ENCODE measurements around the gene LTN1. TPM values are rescaled to one million over a fixed set of nuclear protein-coding genes. Genes with fewer than 3 reads are reported as not detected.
"Not testable (repeated sequence)": the region's sequence is repeated elsewhere in the genome, so short reads cannot be mapped to it uniquely, and the experiment has no call there.

The LTN1 gene
- total RNA-seq, 2 donors from 2014 or later, result 32.5 to 43.1 TPM

- H3K4me3 Mint-ChIP-seq; ATAC-seq; DNase-seq (ENCODE audit: low spot score); H3K27ac Mint-ChIP-seq; H3K4me1 Mint-ChIP-seq (ENCODE audit: low read depth in 2 of 2); H3K9me3 Mint-ChIP-seq; H3K27me3 Mint-ChIP-seq: not testable (repeated sequence)
- H3K36me3 Mint-ChIP-seq, result peaks cover 23% of the 10 kb centered on the region
These were observed 60.8 kb downstream of the LTN1 start for GRCh38 chr21:28931708-28932372.

GRCh38 chr21:28928578-28929420 lies 63.9 kb downstream of the LTN1 start:
- no peaks in the 10 kb centered on the region for H3K9me3 Mint-ChIP-seq
- H3K27me3 Mint-ChIP-seq, result no peaks in the 10 kb centered on the region
- H3K4me1 Mint-ChIP-seq (ENCODE audit: low read depth in 2 of 2), result peaks cover 0 to 4% of the 10 kb centered on the region in 2 donors
- DNase-seq (ENCODE audit: low spot score), result no peak
- H3K4me3 Mint-ChIP-seq, result no peak overlapping the region
- no peak for ATAC-seq
- H3K36me3 Mint-ChIP-seq, result peaks cover 21% of the 10 kb centered on the region
- H3K27ac Mint-ChIP-seq, result peak overlapping the region in 1 of 2 donors; percentile 50

- no peak overlapping the region for H3K4me3 Mint-ChIP-seq
- no peak overlapping the region for H3K27ac Mint-ChIP-seq
- peaks cover 0 to 2% of the 10 kb centered on the region in 2 donors for H3K4me1 Mint-ChIP-seq (ENCODE audit: low read depth in 2 of 2)
- no peaks in the 10 kb centered on the region for H3K9me3 Mint-ChIP-seq
- DNase-seq (ENCODE audit: low spot score) (no peak), ATAC-seq (no peak)
- H3K36me3 Mint-ChIP-seq, result peaks cover 22% of the 10 kb centered on the region
- no peaks in the 10 kb centered on the region for H3K27me3 Mint-ChIP-seq
These were observed 65.5 kb downstream of the LTN1 start for GRCh38 chr21:28927130-28927529.

GRCh38 chr21:28923439-28923975 lies 69.2 kb downstream of the LTN1 start:
- Mint-ChIP-seq H3K9me3 (no peaks in the 10 kb centered on the region), H3K27me3 (no peaks in the 10 kb centered on the region), H3K4me1 (ENCODE audit: low read depth in 2 of 2) (no peaks in the 10 kb centered on the region), H3K27ac (no peak overlapping the region), H3K36me3 (peaks cover 22% of the 10 kb centered on the region), H3K4me3 (no peak overlapping the region)
- ATAC-seq (no peak), DNase-seq (ENCODE audit: low spot score) (no peak)

GRCh38 chr21:28922368-28922767 lies 70.3 kb downstream of the LTN1 start:
- Mint-ChIP-seq H3K36me3 (peaks cover 22% of the 10 kb centered on the region), H3K9me3 (no peaks in the 10 kb centered on the region), H3K4me1 (ENCODE audit: low read depth in 2 of 2) (no peaks in the 10 kb centered on the region), H3K27ac (no peak overlapping the region), H3K4me3 (no peak overlapping the region), H3K27me3 (no peaks in the 10 kb centered on the region)
- no peak for DNase-seq (ENCODE audit: low spot score)
- no peak for ATAC-seq

- H3K36me3 Mint-ChIP-seq, result no peaks in the 10 kb centered on the region
- no peaks in the 10 kb centered on the region for H3K4me1 Mint-ChIP-seq (ENCODE audit: low read depth in 2 of 2)
- no peak overlapping the region for H3K27ac Mint-ChIP-seq
- DNase-seq (ENCODE audit: low spot score) (no peak), ATAC-seq (no peak)
- no peaks in the 10 kb centered on the region for H3K27me3 Mint-ChIP-seq
- no peaks in the 10 kb centered on the region for H3K9me3 Mint-ChIP-seq
- no peak overlapping the region for H3K4me3 Mint-ChIP-seq
These were observed 76.4 kb downstream of the LTN1 start for GRCh38 chr21:28916150-28916893.

GRCh38 chr21:28913071-28913470 lies 79.6 kb downstream of the LTN1 start:
- H3K4me1 Mint-ChIP-seq (ENCODE audit: low read depth in 2 of 2), result no peaks in the 10 kb centered on the region
- H3K9me3 Mint-ChIP-seq, result no peaks in the 10 kb centered on the region
- ATAC-seq (no peak), DNase-seq (ENCODE audit: low spot score) (no peak)
- no peaks in the 10 kb centered on the region for H3K36me3 Mint-ChIP-seq
- peaks cover 6 to 8% of the 10 kb centered on the region in 2 donors for H3K27me3 Mint-ChIP-seq
- no peak overlapping the region for H3K4me3 Mint-ChIP-seq
- H3K27ac Mint-ChIP-seq, result no peak overlapping the region

GRCh38 chr21:28910280-28910887 lies 82.3 kb downstream of the LTN1 start:
- DNase-seq (ENCODE audit: low spot score) (no peak), ATAC-seq (no peak)
- peaks cover 6 to 8% of the 10 kb centered on the region in 2 donors for H3K27me3 Mint-ChIP-seq
- no peak overlapping the region for H3K27ac Mint-ChIP-seq
- no peaks in the 10 kb centered on the region for H3K36me3 Mint-ChIP-seq
- H3K9me3 Mint-ChIP-seq, result no peaks in the 10 kb centered on the region
- no peak overlapping the region for H3K4me3 Mint-ChIP-seq
- H3K4me1 Mint-ChIP-seq (ENCODE audit: low read depth in 2 of 2), result no peaks in the 10 kb centered on the region

GRCh38 chr21:28908351-28908750 lies 84.3 kb downstream of the LTN1 start:
- Mint-ChIP-seq H3K27ac (no peak overlapping the region), H3K4me3 (no peak overlapping the region), H3K9me3 (no peaks in the 10 kb centered on the region), H3K27me3 (peaks cover 6 to 8% of the 10 kb centered on the region in 2 donors), H3K36me3 (no peaks in the 10 kb centered on the region), H3K4me1 (ENCODE audit: low read depth in 2 of 2) (no peaks in the 10 kb centered on the region)
- no peak for DNase-seq (ENCODE audit: low spot score)
- ATAC-seq, result no peak

GRCh38 chr21:28906841-28907240 lies 85.8 kb downstream of the LTN1 start:
- no peak overlapping the region for H3K4me3 Mint-ChIP-seq
- no peaks in the 10 kb centered on the region for H3K9me3 Mint-ChIP-seq
- no peaks in the 10 kb centered on the region for H3K4me1 Mint-ChIP-seq (ENCODE audit: low read depth in 2 of 2)
- no peak overlapping the region for H3K27ac Mint-ChIP-seq
- ATAC-seq, result no peak
- peaks cover 12 to 13% of the 10 kb centered on the region in 2 donors for H3K27me3 Mint-ChIP-seq
- no peaks in the 10 kb centered on the region for H3K36me3 Mint-ChIP-seq
- DNase-seq (ENCODE audit: low spot score), result no peak

GRCh38 chr21:28906236-28906635 lies 86.4 kb downstream of the LTN1 start:
- Mint-ChIP-seq H3K36me3 (no peaks in the 10 kb centered on the region), H3K27ac (no peak overlapping the region)

GRCh38 chr21:28904961-28905435 lies 87.7 kb downstream of the LTN1 start:
- ATAC-seq (no peak), DNase-seq (ENCODE audit: low spot score) (no peak)
- Mint-ChIP-seq H3K4me1 (ENCODE audit: low read depth in 2 of 2) (no peaks in the 10 kb centered on the region), H3K4me3 (no peak overlapping the region), H3K9me3 (no peaks in the 10 kb centered on the region), H3K36me3 (no peaks in the 10 kb centered on the region), H3K27ac (no peak overlapping the region), H3K27me3 (peaks cover 6 to 8% of the 10 kb centered on the region in 2 donors)

More at GRCh38 chr21:28906236-28906635, 86.4 kb downstream of the LTN1 start:
- H3K4me3 Mint-ChIP-seq, result no peak overlapping the region
- no peaks in the 10 kb centered on the region for H3K9me3 Mint-ChIP-seq
- no peaks in the 10 kb centered on the region for H3K4me1 Mint-ChIP-seq (ENCODE audit: low read depth in 2 of 2)
- DNase-seq (ENCODE audit: low spot score), result no peak
- H3K27me3 Mint-ChIP-seq, result peaks cover 14% of the 10 kb centered on the region in 2 donors
- no peak for ATAC-seq

GRCh38 chr21:28903448-28903847 lies 89.2 kb downstream of the LTN1 start:
- DNase-seq (ENCODE audit: low spot score), result no peak
- H3K27ac Mint-ChIP-seq, result no peak overlapping the region
- H3K4me3 Mint-ChIP-seq, result no peak overlapping the region
- H3K9me3 Mint-ChIP-seq, result no peaks in the 10 kb centered on the region
- no peaks in the 10 kb centered on the region for H3K36me3 Mint-ChIP-seq
- H3K27me3 Mint-ChIP-seq, result peaks cover 6 to 8% of the 10 kb centered on the region in 2 donors
- H3K4me1 Mint-ChIP-seq (ENCODE audit: low read depth in 2 of 2), result no peaks in the 10 kb centered on the region
- no peak for ATAC-seq

Data from natural killer cell treated with Interleukin-12 subunit alpha and Interleukin-12 subunit beta and Interleukin-15 and Interleukin-18, amount 100 ng/mL, for 72 hours (primary cell).